ENCODE data around the gene PTH2.

GRCh38 chr19:49443366-49444099 lies 20.3 kb upstream of the PTH2 start:
- TF ChIP-seq EZH2 (IDR thresholded peaks at IDR 0.05; ENCODE audit: borderline replicate concordance, low read depth, low read length, severe bottlenecking) (no peak), POLR2A (IDR thresholded peaks at IDR 0.05; ENCODE audit: low read depth, low read length) (no peak)
